ENCODE data around the gene FAM184A. TPM values are rescaled to one million over a fixed set of nuclear protein-coding genes. Genes with fewer than 3 reads are reported as not detected.

Gene FAM184A
- total RNA-seq, 1 donor from 2014 or later = 2.0 TPM

DNA sequence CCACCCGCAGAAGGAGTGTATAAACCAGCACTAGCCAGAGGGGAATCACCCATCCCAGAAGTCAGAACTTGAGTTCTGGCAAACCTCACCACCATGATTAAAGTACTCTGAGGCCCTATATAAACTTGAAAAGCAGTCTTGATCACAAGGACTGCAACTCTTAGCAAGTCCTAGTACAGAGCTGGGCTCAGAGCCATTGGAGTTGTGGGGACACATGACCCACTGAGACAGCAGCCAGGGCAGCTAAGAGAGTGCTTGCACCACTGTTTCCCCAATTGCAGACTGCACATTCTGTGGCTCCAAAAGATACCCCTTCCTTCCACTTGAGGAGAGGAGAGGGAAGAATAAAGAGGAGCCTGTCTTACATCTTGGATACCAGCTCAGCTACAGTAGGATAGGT lies 138.8 kb downstream of the FAM184A start:
- no peak for FAIRE-seq
- Mint-ChIP-seq H3K27me3 (ENCODE audit: low read depth, unreplicated experiment) (no peaks in the 10 kb centered on the region), H3K4me1 (ENCODE audit: low read depth, unreplicated experiment) (no peaks in the 10 kb centered on the region), H3K9me3 (ENCODE audit: unreplicated experiment) (peaks cover 3% of the 10 kb centered on the region), H3K27ac (ENCODE audit: unreplicated experiment) (no peak overlapping the region), H3K36me3 (ENCODE audit: low read depth, unreplicated experiment) (peaks cover 6% of the 10 kb centered on the region), H3K4me3 (ENCODE audit: unreplicated experiment) (no peak overlapping the region)
- DNase-seq (ENCODE audit: low read depth) = no peak
- Histone ChIP-seq H2AFZ (ENCODE audit: low read depth, low read length) (no peak overlapping the region), H3K4me3 (ENCODE audit: insufficient read depth, low read depth, low read length) (no peak overlapping the region), H4K20me1 (ENCODE audit: insufficient read depth, low read length) (no peaks in the 10 kb centered on the region), H3K27me3 (ENCODE audit: insufficient read depth, low read length) (no peaks in the 10 kb centered on the region), H3K9me3 (ENCODE audit: insufficient read depth, low read depth, low read length) (no peaks in the 10 kb centered on the region), H3K4me2 (ENCODE audit: low read length) (no peak overlapping the region), H3K4me1 (ENCODE audit: insufficient read depth, low read length) (no peaks in the 10 kb centered on the region), H3K79me2 (ENCODE audit: insufficient read depth, low read length) (no peaks in the 10 kb centered on the region), H3K9ac (ENCODE audit: low read length) (no peak overlapping the region), H3K27ac (ENCODE audit: low read depth, low read length) (no peak overlapping the region), H3K36me3 (ENCODE audit: insufficient read depth, low read length) (no peaks in the 10 kb centered on the region)
- TF ChIP-seq, protein P1, sequence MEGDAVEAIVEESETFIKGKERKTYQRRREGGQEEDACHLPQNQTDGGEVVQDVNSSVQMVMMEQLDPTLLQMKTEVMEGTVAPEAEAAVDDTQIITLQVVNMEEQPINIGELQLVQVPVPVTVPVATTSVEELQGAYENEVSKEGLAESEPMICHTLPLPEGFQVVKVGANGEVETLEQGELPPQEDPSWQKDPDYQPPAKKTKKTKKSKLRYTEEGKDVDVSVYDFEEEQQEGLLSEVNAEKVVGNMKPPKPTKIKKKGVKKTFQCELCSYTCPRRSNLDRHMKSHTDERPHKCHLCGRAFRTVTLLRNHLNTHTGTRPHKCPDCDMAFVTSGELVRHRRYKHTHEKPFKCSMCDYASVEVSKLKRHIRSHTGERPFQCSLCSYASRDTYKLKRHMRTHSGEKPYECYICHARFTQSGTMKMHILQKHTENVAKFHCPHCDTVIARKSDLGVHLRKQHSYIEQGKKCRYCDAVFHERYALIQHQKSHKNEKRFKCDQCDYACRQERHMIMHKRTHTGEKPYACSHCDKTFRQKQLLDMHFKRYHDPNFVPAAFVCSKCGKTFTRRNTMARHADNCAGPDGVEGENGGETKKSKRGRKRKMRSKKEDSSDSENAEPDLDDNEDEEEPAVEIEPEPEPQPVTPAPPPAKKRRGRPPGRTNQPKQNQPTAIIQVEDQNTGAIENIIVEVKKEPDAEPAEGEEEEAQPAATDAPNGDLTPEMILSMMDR (IDR thresholded peaks at IDR 0.05; ENCODE audit: insufficient read depth, low read depth, low read length) = no peak
- no peak for TF ChIP-seq EZH2 (IDR thresholded peaks at IDR 0.05; ENCODE audit: insufficient read depth, low read length)

DNA sequence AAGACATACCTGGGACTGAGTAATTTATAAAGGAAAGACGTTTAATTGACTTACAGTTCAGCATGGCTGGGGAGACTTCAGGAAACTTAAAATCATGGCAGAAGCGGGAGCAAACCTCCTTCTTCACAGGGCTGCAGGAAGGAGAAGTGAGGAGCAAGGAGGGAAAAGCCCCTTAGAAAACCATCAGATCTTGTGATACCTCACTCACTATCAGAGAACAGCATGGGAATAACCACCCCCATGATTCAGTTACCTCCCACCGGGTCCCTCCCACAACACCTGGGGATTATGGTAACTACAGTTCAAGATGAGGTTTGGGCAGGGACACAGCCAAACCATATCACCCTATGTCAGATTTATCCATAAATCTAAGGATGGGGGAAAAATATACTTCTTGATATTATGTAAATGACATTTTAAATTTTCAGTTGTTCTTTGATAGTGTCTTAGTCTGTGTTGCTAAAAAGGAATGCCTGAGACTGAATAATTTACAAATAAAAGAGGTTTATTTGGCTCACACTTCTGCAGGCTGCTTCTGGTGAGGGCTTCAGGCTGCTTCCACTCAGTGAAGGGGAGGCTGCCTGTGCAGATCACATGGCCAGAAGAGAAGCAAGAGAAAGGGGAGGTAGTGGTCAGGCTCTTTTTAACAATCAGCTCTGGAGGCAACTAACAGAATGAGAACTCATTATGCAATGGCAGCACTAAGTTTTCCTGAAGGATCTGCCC lies 142.3 kb downstream of the FAM184A start:
- TF ChIP-seq EZH2 (IDR thresholded peaks at IDR 0.05; ENCODE audit: insufficient read depth, low read length) = no peak
- TF ChIP-seq, protein P1 (IDR thresholded peaks at IDR 0.05; ENCODE audit: insufficient read depth, low read depth, low read length) = no peak
- peaks cover 10% of the 10 kb centered on the region for H4K20me1 ChIP-seq (ENCODE audit: insufficient read depth, low read length)
- no peak overlapping the region for H3K4me3 ChIP-seq (ENCODE audit: insufficient read depth, low read depth, low read length)
- H3K27ac ChIP-seq (ENCODE audit: low read depth, low read length) = no peak overlapping the region
- H3K27me3 ChIP-seq (ENCODE audit: insufficient read depth, low read length) = no peaks in the 10 kb centered on the region
- no peaks in the 10 kb centered on the region for H3K9me3 ChIP-seq (ENCODE audit: insufficient read depth, low read depth, low read length)
- no peaks in the 10 kb centered on the region for H3K27me3 Mint-ChIP-seq (ENCODE audit: low read depth, unreplicated experiment)
- H3K4me1 Mint-ChIP-seq (ENCODE audit: low read depth, unreplicated experiment) = peaks cover 2% of the 10 kb centered on the region
- peaks cover 4% of the 10 kb centered on the region for H3K4me1 ChIP-seq (ENCODE audit: insufficient read depth, low read length)
- no peak overlapping the region for H3K9ac ChIP-seq (ENCODE audit: low read length)
- no peak overlapping the region for H2AFZ ChIP-seq (ENCODE audit: low read depth, low read length)
- peaks cover 15% of the 10 kb centered on the region for H3K79me2 ChIP-seq (ENCODE audit: insufficient read depth, low read length)
- DNase-seq (ENCODE audit: low read depth) (no peak), FAIRE-seq (no peak)
- H3K4me2 ChIP-seq (ENCODE audit: low read length) = no peak overlapping the region
- peaks cover 3% of the 10 kb centered on the region for H3K36me3 Mint-ChIP-seq (ENCODE audit: low read depth, unreplicated experiment)
- H3K9me3 Mint-ChIP-seq (ENCODE audit: unreplicated experiment) = no peaks in the 10 kb centered on the region
- H3K36me3 ChIP-seq (ENCODE audit: insufficient read depth, low read length) = no peaks in the 10 kb centered on the region
- no peak overlapping the region for H3K4me3 Mint-ChIP-seq (ENCODE audit: unreplicated experiment)
- H3K27ac Mint-ChIP-seq (ENCODE audit: unreplicated experiment) = no peak overlapping the region

DNA sequence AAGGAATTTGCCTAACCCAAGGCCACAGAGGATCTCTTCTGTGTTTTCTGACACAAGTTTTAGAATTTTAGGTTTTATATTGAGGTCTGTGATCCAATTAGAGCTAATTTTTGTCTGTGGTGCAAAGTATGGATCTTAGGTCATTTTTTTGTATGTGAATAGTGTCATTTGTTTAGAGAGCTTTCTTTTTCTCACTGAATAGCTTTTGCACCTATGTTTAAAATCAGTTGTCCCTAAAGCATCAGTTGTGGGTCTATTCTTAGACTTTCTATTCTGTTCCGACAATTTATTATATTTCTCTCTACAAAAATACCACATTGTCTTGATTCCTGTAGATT lies 143.2 kb downstream of the FAM184A start:
- no peak for DNase-seq (ENCODE audit: low read depth)
- Histone ChIP-seq H3K27ac (ENCODE audit: low read depth, low read length) (peak overlapping the region; percentile 66), H3K4me2 (ENCODE audit: low read length) (peak overlapping the region; percentile 98), H3K79me2 (ENCODE audit: insufficient read depth, low read length) (peaks cover 15% of the 10 kb centered on the region), H3K36me3 (ENCODE audit: insufficient read depth, low read length) (peaks cover 2% of the 10 kb centered on the region), H3K9me3 (ENCODE audit: insufficient read depth, low read depth, low read length) (no peaks in the 10 kb centered on the region), H4K20me1 (ENCODE audit: insufficient read depth, low read length) (peaks cover 10% of the 10 kb centered on the region), H3K9ac (ENCODE audit: low read length) (peak overlapping the region; percentile 93), H2AFZ (ENCODE audit: low read depth, low read length) (peak overlapping the region; percentile 94), H3K4me3 (ENCODE audit: insufficient read depth, low read depth, low read length) (peak overlapping the region; percentile 96), H3K4me1 (ENCODE audit: insufficient read depth, low read length) (peaks cover 4% of the 10 kb centered on the region), H3K27me3 (ENCODE audit: insufficient read depth, low read length) (no peaks in the 10 kb centered on the region)
- H3K9me3 Mint-ChIP-seq (ENCODE audit: unreplicated experiment) = no peaks in the 10 kb centered on the region
- H3K4me1 Mint-ChIP-seq (ENCODE audit: low read depth, unreplicated experiment) = peaks cover 7% of the 10 kb centered on the region
- peak overlapping the region; percentile 93 for H3K27ac Mint-ChIP-seq (ENCODE audit: unreplicated experiment)
- TF ChIP-seq, protein P1 (IDR thresholded peaks at IDR 0.05; ENCODE audit: insufficient read depth, low read depth, low read length) = no peak
- no peak for TF ChIP-seq EZH2 (IDR thresholded peaks at IDR 0.05; ENCODE audit: insufficient read depth, low read length)
- FAIRE-seq = no peak
- H3K27me3 Mint-ChIP-seq (ENCODE audit: low read depth, unreplicated experiment) = no peaks in the 10 kb centered on the region
- H3K36me3 Mint-ChIP-seq (ENCODE audit: low read depth, unreplicated experiment) = peaks cover 3% of the 10 kb centered on the region
- peak overlapping the region; percentile 92 for H3K4me3 Mint-ChIP-seq (ENCODE audit: unreplicated experiment)

Data from astrocyte (in vitro differentiated cells and primary cell).